HG02943 (cell line): ENCODE results near the gene PRAMEF4.
"Not testable (repeated sequence)": the region's sequence is repeated elsewhere in the genome, so short reads cannot be mapped to it uniquely, and the experiment has no call there.

ENCODE experiments used
- ATAC-seq: cut with Tn5 transposase; IDR thresholded peaks from one replicate; pipeline ENCODE4 v1.9.1; 2021; ENCODE audit warnings: mild to moderate bottlenecking, low read depth, moderate library complexity; ENCODE audit not compliant: unreplicated experiment

The PRAMEF4 gene

DNA sequence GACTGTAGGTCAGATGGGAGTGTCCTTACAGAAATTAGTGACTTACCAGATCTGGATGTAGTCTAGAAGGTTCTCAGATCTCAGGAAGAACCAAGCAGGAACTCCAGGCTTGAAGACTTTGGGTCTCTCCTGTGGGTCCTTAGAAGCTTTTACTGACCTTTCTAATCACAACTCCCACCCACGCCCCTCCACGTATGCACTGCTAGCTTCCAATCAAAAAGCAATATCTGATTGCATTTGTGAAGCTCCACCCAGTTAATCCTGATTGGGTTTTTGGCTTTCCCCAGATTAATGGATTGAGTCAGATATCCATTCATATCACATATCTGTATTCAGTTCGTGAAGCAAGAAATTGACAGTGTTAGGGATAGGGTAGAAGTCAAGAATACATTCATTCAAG, at the start of gene PRAMEF4:
PRAMEF4 (minus strand) TSS at position 101 of the 400 bp plus-strand sequence. CDS start 2,807 bp downstream, outside the sequence.
- not testable (repeated sequence) for ATAC-seq

DNA sequence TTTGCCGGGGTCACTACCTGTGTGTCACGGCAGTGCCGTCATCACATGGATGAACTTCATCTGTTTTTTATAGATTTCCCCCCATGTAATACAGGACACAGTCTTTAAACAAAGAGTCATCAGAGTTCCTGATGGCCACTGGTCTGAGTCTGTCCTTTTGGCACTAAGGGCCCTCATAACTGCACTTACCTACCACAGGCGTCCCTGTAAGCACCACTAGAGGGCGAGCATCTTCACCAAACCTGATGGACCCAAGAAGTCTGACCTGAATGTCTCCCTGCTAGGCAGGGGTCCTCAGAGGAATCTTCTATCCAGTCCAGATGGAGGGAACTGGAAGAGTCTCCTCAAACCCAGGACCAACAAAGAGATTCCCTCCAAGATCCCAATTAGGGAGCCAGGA, 38.4 kb upstream of the PRAMEF4 start:
- ATAC-seq, result not testable (repeated sequence)

DNA sequence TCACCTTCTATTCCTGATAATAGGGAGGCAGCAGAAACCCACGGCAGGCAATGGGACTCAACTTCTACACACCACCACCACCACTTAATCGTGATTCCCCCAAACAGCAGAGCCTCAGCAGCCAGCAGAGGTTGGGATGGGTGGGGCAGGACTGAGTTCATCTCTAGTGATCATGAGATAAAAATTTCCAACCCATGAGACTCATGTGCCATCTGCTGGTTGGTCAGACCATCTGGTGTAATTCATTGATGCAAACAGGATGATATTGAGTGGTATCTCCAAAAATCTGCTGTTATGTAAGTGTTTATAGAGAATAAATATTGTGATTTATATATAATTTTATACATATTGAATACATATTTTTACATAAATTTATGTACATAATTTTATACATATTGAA, 35.7 kb upstream of the PRAMEF4 start:
- not testable (repeated sequence) for ATAC-seq

DNA sequence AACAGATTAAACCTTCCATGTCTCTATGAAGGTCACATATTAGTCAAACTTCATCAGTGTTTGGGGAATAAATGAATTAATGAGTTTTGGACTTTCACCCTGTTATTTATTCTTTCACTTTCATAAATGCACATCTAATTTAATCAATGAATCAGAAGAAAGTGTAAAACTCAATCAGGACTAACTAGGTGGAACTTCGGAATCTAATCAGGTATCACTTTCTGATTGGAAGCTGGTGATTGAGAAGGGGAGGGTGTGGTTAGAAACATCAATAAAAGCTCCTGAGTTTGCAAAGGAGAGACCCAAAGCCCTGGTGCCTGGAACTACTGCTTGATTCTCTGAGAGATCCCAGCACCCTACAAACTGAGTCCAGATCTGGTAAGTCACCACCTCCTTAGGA, 30.3 kb upstream of the PRAMEF4 start, which contains the start of gene PRAMEF7:
PRAMEF7 (plus strand) TSS at position 301 of the 400 bp plus-strand sequence. CDS start 1,083 bp downstream, outside the sequence.
- ATAC-seq, result not testable (repeated sequence)

DNA sequence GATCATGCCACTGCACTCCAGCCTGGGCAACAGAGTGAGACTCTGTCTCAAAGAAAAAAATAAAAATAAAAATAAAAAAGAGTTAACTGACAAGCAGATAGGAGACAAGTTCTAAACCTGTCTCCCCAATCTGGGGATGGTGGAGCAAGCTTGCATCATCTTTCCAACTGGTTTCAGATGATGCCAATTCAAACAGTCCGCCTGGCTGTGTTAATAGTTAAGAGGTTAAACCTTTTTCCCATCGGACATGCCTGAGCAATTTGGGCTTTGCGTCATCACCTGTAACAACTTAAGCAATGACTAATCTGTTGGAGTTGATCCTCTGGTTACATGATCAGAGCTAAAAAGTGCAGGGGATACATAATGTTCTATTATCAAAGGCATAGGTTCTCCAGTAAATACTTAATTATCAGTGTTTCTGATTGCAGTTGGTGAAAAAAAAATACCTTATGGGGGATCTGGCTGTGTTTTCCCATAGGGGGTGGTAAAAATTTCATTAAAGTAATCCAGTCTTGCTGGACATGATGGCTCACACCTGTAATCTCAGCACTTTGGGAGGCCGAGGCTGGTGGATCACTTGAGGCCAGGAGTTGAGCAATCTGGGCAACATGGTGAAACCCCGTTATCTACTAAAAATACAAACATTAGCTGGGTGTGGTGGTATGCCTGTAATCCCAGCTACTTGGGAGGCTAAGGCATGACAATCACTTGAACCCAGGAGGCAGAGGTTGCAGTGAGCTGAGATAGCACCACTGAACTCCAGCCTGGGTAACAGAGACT, 18.0 kb upstream of the PRAMEF4 start:
- ATAC-seq, result not testable (repeated sequence)

DNA sequence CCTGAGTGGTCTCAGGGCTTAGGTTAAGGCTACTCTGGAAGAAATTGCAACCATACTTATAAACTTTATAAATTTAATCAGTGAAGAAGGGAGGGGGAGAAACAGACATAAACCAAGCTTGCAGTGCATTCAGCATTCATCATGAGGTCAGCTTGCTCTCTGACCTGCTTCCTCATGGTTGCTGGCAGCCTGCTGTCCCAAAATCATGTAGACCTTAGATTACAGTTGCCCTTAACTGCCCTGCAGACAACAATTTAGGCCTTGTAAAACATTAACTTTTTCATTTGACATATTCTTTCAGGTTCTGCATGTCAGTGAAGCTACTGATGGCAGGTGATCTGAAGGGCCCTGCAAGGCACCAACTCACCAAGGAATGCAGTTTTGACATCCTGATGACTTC, 13.2 kb upstream of the PRAMEF4 start:
- not testable (repeated sequence) for ATAC-seq

DNA sequence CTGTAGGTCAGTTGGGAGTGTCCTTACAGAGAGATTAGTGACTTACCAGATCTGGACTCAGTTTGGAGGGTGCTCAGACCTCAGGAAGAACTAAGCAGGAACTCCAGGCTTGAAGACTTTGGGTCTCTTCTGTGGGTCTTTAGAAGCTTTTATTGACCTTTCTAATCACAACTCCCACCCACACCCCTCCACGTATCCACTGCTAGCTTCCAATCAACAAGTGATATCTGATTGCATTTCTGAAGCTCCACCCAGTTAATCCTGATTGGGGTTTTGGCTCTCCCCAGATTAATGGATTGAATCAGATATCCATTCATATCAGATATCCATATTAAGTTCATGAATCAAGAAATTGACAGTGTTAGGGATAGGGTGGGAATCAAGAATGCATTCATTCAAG, 12.2 kb upstream of the PRAMEF4 start, which contains the start of gene PRAMEF10:
PRAMEF10 (minus strand) TSS at position 101 of the 400 bp plus-strand sequence. CDS start 2,423 bp downstream, outside the sequence.
- not testable (repeated sequence) for ATAC-seq

DNA sequence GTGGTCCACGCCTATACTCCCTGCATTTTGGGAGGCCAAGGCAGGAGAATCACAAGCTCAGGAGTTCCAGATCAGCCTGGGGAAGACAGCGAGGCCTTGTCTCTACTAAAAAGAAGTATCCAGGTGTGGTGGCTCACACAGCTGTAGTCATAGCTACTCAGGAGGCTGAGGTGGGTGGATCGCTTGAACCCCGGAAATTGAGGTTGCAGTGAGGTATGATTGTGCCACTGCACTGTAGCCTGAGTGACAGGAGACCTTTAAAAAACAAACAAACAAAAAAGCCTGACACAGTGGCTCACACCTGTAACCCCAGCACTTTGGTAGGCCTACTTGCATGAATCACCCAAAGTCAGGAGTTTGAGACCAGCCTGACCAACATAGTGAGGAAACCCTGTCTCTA, 7.5 kb downstream of the PRAMEF4 start:
- ATAC-seq, result not testable (repeated sequence)

DNA sequence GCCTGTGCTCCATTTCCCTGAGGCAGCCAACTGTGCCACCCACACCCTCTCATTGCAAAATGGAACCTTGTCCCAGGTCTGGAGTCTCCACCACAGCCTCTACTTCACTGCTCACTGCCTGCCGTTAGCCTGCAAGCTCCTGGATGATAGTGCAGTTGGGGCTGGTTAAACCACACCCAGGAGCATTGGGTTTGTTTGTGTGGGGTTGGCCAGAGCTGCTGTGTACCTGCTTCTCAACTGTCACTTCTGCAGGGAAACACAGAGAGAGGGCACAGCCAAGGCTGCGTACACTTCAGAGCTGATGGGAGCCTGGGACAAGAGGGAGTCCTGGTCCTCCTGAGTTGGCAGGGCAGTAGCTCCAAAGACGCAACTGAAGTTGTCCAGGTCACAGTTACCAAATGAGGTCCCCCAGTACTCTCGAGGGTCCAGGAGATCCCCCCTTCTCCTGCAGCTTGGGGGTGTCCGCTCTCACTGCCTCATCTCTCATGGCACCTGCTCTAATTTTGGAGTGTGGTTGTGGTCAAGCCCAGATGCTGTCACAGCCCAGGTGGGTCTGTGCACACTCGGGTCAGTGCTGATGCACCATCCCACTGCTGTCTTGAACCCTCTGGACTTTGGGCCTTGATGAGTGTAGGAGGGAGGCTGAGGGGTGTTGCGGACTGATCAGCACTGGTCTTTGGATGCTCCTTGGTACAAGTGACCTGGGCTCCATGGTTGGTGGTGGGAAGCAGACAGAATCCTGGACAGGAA, 22.7 kb downstream of the PRAMEF4 start:
- ATAC-seq, result not testable (repeated sequence)

DNA sequence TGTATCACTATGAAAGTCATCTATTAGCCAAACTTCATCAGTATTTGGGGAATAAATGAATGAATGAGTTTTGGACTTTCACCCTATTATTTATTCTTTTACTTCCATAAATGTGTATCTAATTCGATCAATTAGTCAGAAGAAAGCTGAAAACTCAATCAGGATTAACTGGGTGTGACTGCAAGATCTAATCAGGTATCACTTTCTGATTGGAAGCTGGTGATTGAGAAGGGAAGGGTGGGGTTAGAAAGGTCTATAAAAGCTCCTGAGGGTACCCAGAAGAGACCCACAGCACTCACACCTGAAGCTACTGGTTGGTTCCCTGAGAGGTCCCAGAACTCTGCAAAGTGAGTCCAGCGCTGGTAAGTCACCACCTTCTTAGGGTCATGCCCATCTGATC, 29.2 kb downstream of the PRAMEF4 start, which contains the start of gene PRAMEF2:
PRAMEF2 (plus strand) TSS at position 301 of the 400 bp plus-strand sequence. CDS start 1,924 bp downstream, outside the sequence.
- not testable (repeated sequence) for ATAC-seq

DNA sequence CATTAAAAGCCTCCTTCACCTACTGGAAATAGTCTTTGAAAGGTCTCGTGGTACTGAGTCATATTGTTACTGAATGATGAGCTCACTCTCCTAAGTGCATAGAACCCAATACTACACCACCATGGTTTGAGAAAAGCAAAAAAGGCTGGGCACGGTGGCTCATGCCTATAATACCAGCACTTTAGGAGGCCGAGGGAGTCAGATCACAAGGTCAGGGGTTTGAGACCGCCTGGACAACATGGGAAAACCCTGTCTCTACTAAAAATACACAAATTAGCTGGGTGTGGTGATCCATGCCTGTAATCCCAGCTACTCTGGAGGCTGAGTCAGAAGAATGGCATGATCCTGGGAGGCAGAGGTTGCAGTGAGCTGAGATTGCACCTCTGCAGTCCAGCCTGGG, 34.2 kb downstream of the PRAMEF4 start:
- no peak for ATAC-seq

DNA sequence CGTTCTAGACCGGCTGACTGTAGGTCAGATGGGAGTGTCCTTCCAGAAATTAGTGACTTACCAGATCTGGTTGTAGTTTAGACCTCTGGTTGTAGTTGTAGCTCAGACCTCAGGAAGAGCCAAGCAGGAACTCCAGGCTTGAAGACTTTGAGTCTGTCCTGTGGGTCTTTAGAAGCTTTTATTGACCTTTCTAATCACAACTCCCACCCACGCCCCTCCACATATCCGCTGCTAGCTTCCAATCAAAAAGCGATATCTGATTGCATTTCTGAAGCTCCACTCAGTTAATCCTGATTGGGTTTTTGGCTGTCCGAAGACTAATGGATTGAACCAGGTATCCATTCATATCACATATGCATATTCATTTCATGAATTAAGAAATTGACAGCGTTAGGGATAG, 37.4 kb downstream of the PRAMEF4 start, which contains the start of gene HNRNPCL1:
HNRNPCL1 (minus strand) TSS at position 101 of the 400 bp plus-strand sequence. CDS start 431 bp downstream, outside the sequence.
- not testable (repeated sequence) for ATAC-seq

DNA sequence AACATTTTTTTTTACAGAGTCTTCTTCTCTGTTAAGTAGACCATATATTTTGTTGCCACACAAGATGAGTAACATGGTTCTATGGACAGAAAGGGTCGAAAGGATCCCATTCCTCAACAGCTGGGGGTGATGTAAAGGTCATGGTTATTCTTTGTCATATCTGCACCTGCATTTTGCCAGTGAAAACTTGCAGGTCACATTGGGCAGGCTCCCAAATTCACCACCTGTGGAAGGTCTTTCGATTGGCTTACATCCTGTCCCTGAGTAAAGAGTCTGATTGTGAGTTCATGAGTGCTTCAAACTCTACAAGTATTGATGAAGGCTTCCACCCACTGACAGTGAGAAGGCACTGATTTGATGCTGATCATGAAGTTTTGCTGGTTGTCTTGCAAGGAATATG, 52.8 kb downstream of the PRAMEF4 start:
- not testable (repeated sequence) for ATAC-seq

DNA sequence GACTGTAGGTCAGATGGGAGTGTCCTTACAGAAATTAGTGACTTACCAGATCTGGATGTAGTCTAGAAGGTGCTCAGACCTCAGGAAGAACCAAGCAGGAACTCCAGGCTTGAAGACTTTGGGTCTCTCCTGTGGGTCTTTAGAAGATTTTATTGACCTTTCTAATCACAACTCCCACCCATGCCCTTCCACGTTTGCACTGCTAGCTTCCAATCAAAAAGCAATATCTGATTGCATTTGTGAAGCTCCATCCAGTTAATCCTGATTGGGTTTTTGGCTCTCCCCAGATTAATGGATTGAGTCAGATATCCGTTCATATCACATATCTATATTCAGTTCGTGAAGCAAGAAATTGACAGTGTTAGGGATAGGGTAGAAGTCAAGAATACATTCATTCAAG, 54.7 kb downstream of the PRAMEF4 start, which contains the start of gene PRAMEF11:
PRAMEF11 (minus strand) TSS at position 101 of the 400 bp plus-strand sequence. CDS start 2,621 bp downstream, outside the sequence.
- not testable (repeated sequence) for ATAC-seq
